Caco-2 (cell line): ENCODE results near the gene PLEK2. TPM values are rescaled to one million over a fixed set of nuclear protein-coding genes. Genes with fewer than 3 reads are reported as not detected.
"Not testable (repeated sequence)": the region's sequence is repeated elsewhere in the genome, so short reads cannot be mapped to it uniquely, and the experiment has no call there.

Experiments used
- BruUV-seq: library from RNA; stranded (reverse); fragments of 400-500 nt; replicated peaks from 2 replicates; lab custom pipeline; 2021; lab: Mats Ljungman, UMichigan
- CTCF ChIA-PET: fragments of 300-600 bp; sonication (Branson Sonifier 250); formaldehyde crosslinking; loops from one replicate; lab custom pipeline; 2022; ENCODE audit warnings: antibody characterized with exemption; lab: Charles Lee
- POLR2A ChIA-PET: fragments of 300-600 bp; sonication (Branson Sonifier 250); formaldehyde crosslinking; loops from one replicate; lab custom pipeline; 2022; ENCODE audit warnings: antibody characterized with exemption; lab: Charles Lee
- DNase-seq, 2 experiments: peaks; one replicate each; pipeline versions ENCODE4 v3.0.0 to v3.0.0-alpha.2; 2020 to 2022
- H3K27me3 ChIP-seq: replicated peaks from 2 replicates; pipeline ENCODE4 v1.6.0; 2011; ENCODE audit warnings: low read length; ENCODE audit not compliant: control insufficient read depth, insufficient read depth
- H3K36me3 ChIP-seq: 2 replicates; pipeline ENCODE4 v1.5.1; 2011; ENCODE audit warnings: low read length; ENCODE audit not compliant: control insufficient read depth, insufficient read depth
- H3K4me1 ChIP-seq: fragments of 250-450 bp; sonication (Bioruptor Pico); 2 replicates; pipeline ENCODE4 v1.5.1; 2020; ENCODE audit warnings: mild to moderate bottlenecking
- H3K4me3 ChIP-seq: 2 replicates; pipeline ENCODE4 v1.5.1; 2011; ENCODE audit warnings: low read depth, mild to moderate bottlenecking, control low read depth, low read length
- H3K9me3 ChIP-seq: fragments of 250-450 bp; sonication (Bioruptor Pico); 2 replicates; pipeline ENCODE4 v1.5.1; 2020; ENCODE audit warnings: mild to moderate bottlenecking, moderate library complexity
- H3K27ac Mint-ChIP-seq: one replicate; pipeline ENCODE4 v1.8.0; 2022; ENCODE audit warnings: mixed read lengths; ENCODE audit not compliant: unreplicated experiment
- H3K27me3 Mint-ChIP-seq: one replicate; pipeline ENCODE4 v1.8.0; 2022; ENCODE audit warnings: mixed read lengths; ENCODE audit not compliant: insufficient read depth, unreplicated experiment
- H3K36me3 Mint-ChIP-seq: one replicate; pipeline ENCODE4 v1.8.0; 2022; ENCODE audit warnings: mild to moderate bottlenecking, mixed read lengths; ENCODE audit not compliant: insufficient read depth, unreplicated experiment
- H3K4me1 Mint-ChIP-seq: one replicate; pipeline ENCODE4 v1.8.0; 2022; ENCODE audit warnings: low read depth, mixed read lengths; ENCODE audit not compliant: unreplicated experiment
- H3K4me3 Mint-ChIP-seq: one replicate; pipeline ENCODE4 v1.8.0; 2022; ENCODE audit warnings: mild to moderate bottlenecking, moderate library complexity, mixed read lengths; ENCODE audit not compliant: unreplicated experiment
- H3K9me3 Mint-ChIP-seq: one replicate; pipeline ENCODE4 v1.8.0; 2022; ENCODE audit warnings: mixed read lengths; ENCODE audit not compliant: unreplicated experiment
- CTCF ChIP-seq, 2 experiments: fragments of 200-600 bp in 1 of 2; IDR thresholded peaks; 1 replicate in 1 of 2; 2 replicates in 1 of 2; pipeline versions ENCODE4 v1.5.1 to v1.8.0; 2011 to 2022; ENCODE audit warnings: antibody characterized with exemption in 1 of 2, control low read depth in 1 of 2, inconsistent platforms in 1 of 2, low read depth in 1 of 2, low read length in 1 of 2, mild to moderate bottlenecking in 1 of 2, moderate library complexity in 1 of 2; ENCODE audit not compliant: insufficient read depth in 1 of 2, severe bottlenecking in 1 of 2, unreplicated experiment in 1 of 2
- intact Hi-C: fragments of 100-400 bp; cut with micrococcal nuclease; formaldehyde crosslinking; loops from one replicate; pipeline ENCODE4 v1.10.0; 2022; ENCODE audit not compliant: unreplicated experiment
- total RNA-seq: library from RNA; stranded (reverse); gene quantifications from 2 replicates; pipeline ENCODE4 v1.2.3, GENCODE V29; 2022

PLEK2 gene
- total RNA-seq, 1 experiment from 2014 or later = 36.5 TPM

GRCh38 chr14:67352055-67352454 lies 59.9 kb downstream of the PLEK2 start:
- no peak for DNase-seq
- BruUV-seq = no TSS peak
- H3K9me3 ChIP-seq = no peaks in the 10 kb centered on the region
- Mint-ChIP-seq H3K27me3 (no peaks in the 10 kb centered on the region), H3K27ac (peak overlapping the region; percentile 10), H3K36me3 (peaks cover 51% of the 10 kb centered on the region), H3K4me1 (no peaks in the 10 kb centered on the region), H3K4me3 (no peak overlapping the region), H3K9me3 (no peaks in the 10 kb centered on the region)
- intact Hi-C loops = no loop called here
- ChIA-PET CTCF (interaction anchor here (1.3 kb wide), 1 partner anchor 8 kb away, joined by 4 read pairs; the partner anchor contains the start of gene ATP6V1D), POLR2A (interaction anchor here (0.7 kb wide), 1 partner anchor 301 kb away, joined by 3 read pairs; no protein-coding TSS in a partner anchor)
- H3K27me3 ChIP-seq = no peaks in the 10 kb centered on the region
- no peaks in the 10 kb centered on the region for H3K4me1 ChIP-seq
- no peak overlapping the region for H3K4me3 ChIP-seq
- H3K36me3 ChIP-seq = no peaks in the 10 kb centered on the region
- TF ChIP-seq CTCF (IDR thresholded peaks at IDR 0.05; ENCODE audit: insufficient read depth in 1 of 2, low read depth in 1 of 2, low read length in 1 of 2, severe bottlenecking in 1 of 2, unreplicated experiment in 1 of 2) = no peak

GRCh38 chr14:67345583-67345982 lies 66.4 kb downstream of the PLEK2 start:
- Mint-ChIP-seq H3K36me3 (peaks cover 64% of the 10 kb centered on the region), H3K4me3 (no peak overlapping the region), H3K27ac (no peak overlapping the region), H3K4me1 (no peaks in the 10 kb centered on the region), H3K9me3 (no peaks in the 10 kb centered on the region), H3K27me3 (no peaks in the 10 kb centered on the region)
- Histone ChIP-seq H3K36me3 (no peaks in the 10 kb centered on the region), H3K27me3 (no peaks in the 10 kb centered on the region), H3K4me1 (no peaks in the 10 kb centered on the region), H3K9me3 (no peaks in the 10 kb centered on the region), H3K4me3 (no peak overlapping the region)
- CTCF ChIA-PET = no interaction called here
- BruUV-seq = no TSS peak
- intact Hi-C loops = no loop called here
- no peak for DNase-seq
- TF ChIP-seq CTCF (IDR thresholded peaks at IDR 0.05; ENCODE audit: insufficient read depth in 1 of 2, low read depth in 1 of 2, low read length in 1 of 2, severe bottlenecking in 1 of 2, unreplicated experiment in 1 of 2) = no peak
- POLR2A ChIA-PET = no interaction called here

GRCh38 chr14:67343601-67344230 lies 68.2 kb downstream of the PLEK2 start:
- no peaks in the 10 kb centered on the region for H3K9me3 ChIP-seq
- intact Hi-C loops = no loop called here
- Mint-ChIP-seq H3K4me3 (no peak overlapping the region), H3K27ac (no peak overlapping the region), H3K27me3 (no peaks in the 10 kb centered on the region), H3K9me3 (no peaks in the 10 kb centered on the region), H3K4me1 (no peaks in the 10 kb centered on the region), H3K36me3 (peaks cover 65% of the 10 kb centered on the region)
- H3K4me3 ChIP-seq = no peak overlapping the region
- TF ChIP-seq CTCF (IDR thresholded peaks at IDR 0.05; ENCODE audit: insufficient read depth in 1 of 2, low read depth in 1 of 2, low read length in 1 of 2, severe bottlenecking in 1 of 2, unreplicated experiment in 1 of 2) = no peak
- H3K4me1 ChIP-seq = no peaks in the 10 kb centered on the region
- DNase-seq = no peak
- ChIA-PET CTCF (no interaction called here), POLR2A (no interaction called here)
- no TSS peak for BruUV-seq
- no peaks in the 10 kb centered on the region for H3K36me3 ChIP-seq
- no peaks in the 10 kb centered on the region for H3K27me3 ChIP-seq

DNA sequence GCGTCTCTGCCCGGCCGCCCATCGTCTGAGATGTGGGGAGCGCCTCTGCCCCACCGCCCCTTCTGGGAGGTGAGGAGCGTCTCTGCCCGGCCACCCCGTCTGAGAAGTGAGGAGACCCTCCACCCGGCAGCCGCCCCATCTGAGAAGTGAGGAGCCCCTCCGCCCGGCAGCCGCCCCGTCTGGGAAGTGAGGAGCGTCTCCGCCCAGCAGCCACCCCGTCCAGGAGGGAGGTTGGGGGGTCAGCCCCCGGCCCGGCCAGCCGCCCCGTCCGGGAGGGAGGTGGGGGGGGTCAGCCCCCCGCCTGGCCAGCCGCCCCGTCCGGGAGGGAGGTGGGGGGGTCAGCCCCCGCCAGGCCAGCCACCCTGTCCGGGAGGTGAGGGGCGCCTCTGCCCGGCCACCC lies 70.7 kb downstream of the PLEK2 start:
- H3K36me3 Mint-ChIP-seq = peaks cover 66% of the 10 kb centered on the region
- H3K4me1 Mint-ChIP-seq, H3K36me3 ChIP-seq: not testable (repeated sequence)

More for the DNA sequence above, 70.7 kb downstream of the PLEK2 start:
- H3K4me3 Mint-ChIP-seq, H3K9me3 ChIP-seq, DNase-seq, H3K27me3 ChIP-seq, POLR2A ChIA-PET, intact Hi-C loops, CTCF ChIA-PET, H3K4me1 ChIP-seq, H3K4me3 ChIP-seq, H3K27me3 Mint-ChIP-seq, H3K9me3 Mint-ChIP-seq, BruUV-seq, H3K27ac Mint-ChIP-seq: not testable (repeated sequence)
